Measurements from ENCODE around the gene NFU1. TPM values are rescaled to one million over a fixed set of nuclear protein-coding genes. Genes with fewer than 3 reads are reported as not detected.
A peak's percentile ranks its signal among the peaks of the same experiment; 100 is the strongest.

NFU1 gene
- total RNA-seq, 1 donor = 34.0 TPM

DNA sequence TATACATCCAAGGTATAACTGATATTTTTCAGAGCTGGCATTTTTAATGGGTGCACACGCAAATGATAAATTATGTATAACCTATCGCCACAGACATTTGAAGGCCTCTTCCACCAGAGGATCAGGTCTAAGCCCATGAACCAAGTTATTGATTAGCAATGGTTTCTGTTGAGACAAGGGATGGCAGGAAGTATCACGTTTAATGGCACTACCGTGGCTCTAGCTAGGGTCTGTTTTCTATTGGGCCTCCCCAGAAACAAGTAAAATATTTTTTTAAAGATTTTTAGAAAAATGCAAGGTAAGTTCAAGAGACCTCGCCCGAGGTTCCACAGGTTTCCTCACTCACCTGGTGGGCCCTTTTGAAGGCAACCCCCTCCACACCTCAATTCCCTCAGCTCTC, 50.9 kb downstream of the NFU1 start:
- peaks cover 43% of the 10 kb centered on the region for H3K4me1 ChIP-seq (ENCODE audit: insufficient read depth, low read length)
- H3K79me2 ChIP-seq (ENCODE audit: insufficient read depth, low read length) = peaks cover 59% of the 10 kb centered on the region
- H4K20me1 ChIP-seq (ENCODE audit: insufficient read depth, low read length) = peaks cover 32% of the 10 kb centered on the region
- no peak for TF ChIP-seq CTCF (IDR thresholded peaks at IDR 0.05; ENCODE audit: extremely low read depth, low read depth, low read length)
- peak overlapping the region; percentile 67 for H3K27ac ChIP-seq (ENCODE audit: low read depth, low read length)
- H3K36me3 ChIP-seq (ENCODE audit: insufficient read depth, low read length) = peaks cover 12% of the 10 kb centered on the region
- no peak overlapping the region for H2AFZ ChIP-seq (ENCODE audit: low read length)
- no peaks in the 10 kb centered on the region for H3K27me3 ChIP-seq (ENCODE audit: insufficient read depth, low read length)
- peak overlapping the region; percentile 91 for H3K4me3 ChIP-seq (ENCODE audit: insufficient read depth, low read length)
- no peaks in the 10 kb centered on the region for H3K9me3 ChIP-seq (ENCODE audit: low read depth, low read length)
- peak overlapping the region; percentile 93 for H3K4me2 ChIP-seq (ENCODE audit: insufficient read depth, low read length)
- DNase-seq (ENCODE audit: insufficient read length, low spot score, missing footprints) = no peak

DNA sequence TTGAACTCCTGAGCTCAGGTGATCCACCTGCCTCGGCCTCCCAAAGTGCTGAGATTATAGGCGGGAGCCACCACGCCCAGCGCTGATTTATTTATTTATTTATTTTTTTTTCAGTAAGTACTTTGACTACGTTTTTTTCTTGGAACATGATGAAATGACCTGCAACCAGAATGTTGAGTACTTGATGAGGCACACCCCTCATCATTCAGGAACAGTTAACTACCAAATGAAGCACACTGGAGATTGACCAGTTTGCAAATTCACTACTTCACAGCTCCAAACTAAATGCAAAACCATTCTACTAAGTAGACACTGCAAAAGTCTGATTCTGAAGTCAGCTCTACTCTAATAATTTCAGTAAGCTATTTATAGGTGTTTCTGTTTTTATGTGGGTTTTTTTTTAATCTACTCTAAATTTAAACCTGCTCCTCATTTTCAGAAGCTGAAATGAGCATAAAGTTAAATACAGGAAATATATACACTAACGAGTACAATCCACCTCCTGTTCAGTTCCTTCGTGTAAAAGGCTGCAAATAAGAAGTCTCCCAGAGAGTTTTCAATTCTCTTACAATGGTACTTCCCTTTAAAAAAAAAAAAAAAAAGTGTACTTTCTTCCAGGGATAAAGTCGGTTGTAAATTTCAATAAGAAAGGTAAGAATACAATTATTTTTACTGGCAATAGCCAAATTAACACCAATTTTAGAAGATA, 51.6 kb downstream of the NFU1 start:
- no peak for DNase-seq (ENCODE audit: insufficient read length, low spot score, missing footprints)
- Histone ChIP-seq H3K27me3 (ENCODE audit: insufficient read depth, low read length) (no peaks in the 10 kb centered on the region), H3K27ac (ENCODE audit: low read depth, low read length) (peak overlapping the region; percentile 13), H3K4me2 (ENCODE audit: insufficient read depth, low read length) (peak overlapping the region; percentile 93), H3K36me3 (ENCODE audit: insufficient read depth, low read length) (peaks cover 12% of the 10 kb centered on the region), H4K20me1 (ENCODE audit: insufficient read depth, low read length) (peaks cover 38% of the 10 kb centered on the region), H3K9me3 (ENCODE audit: low read depth, low read length) (no peaks in the 10 kb centered on the region), H3K79me2 (ENCODE audit: insufficient read depth, low read length) (peaks cover 67% of the 10 kb centered on the region), H3K4me3 (ENCODE audit: insufficient read depth, low read length) (peak overlapping the region; percentile 91), H2AFZ (ENCODE audit: low read length) (no peak overlapping the region), H3K4me1 (ENCODE audit: insufficient read depth, low read length) (peaks cover 46% of the 10 kb centered on the region)
- no peak for TF ChIP-seq CTCF (IDR thresholded peaks at IDR 0.05; ENCODE audit: extremely low read depth, low read depth, low read length)

- no peaks in the 10 kb centered on the region for H3K9me3 ChIP-seq (ENCODE audit: low read depth, low read length)
- TF ChIP-seq CTCF (IDR thresholded peaks at IDR 0.05; ENCODE audit: extremely low read depth, low read depth, low read length) = no peak
- H3K27me3 ChIP-seq (ENCODE audit: insufficient read depth, low read length) = no peaks in the 10 kb centered on the region
- no peak for DNase-seq (ENCODE audit: insufficient read length, low spot score, missing footprints)
- peaks cover 12% of the 10 kb centered on the region for H3K36me3 ChIP-seq (ENCODE audit: insufficient read depth, low read length)
- H3K4me1 ChIP-seq (ENCODE audit: insufficient read depth, low read length) = peaks cover 46% of the 10 kb centered on the region
- H4K20me1 ChIP-seq (ENCODE audit: insufficient read depth, low read length) = peaks cover 46% of the 10 kb centered on the region
- peak overlapping the region; percentile 25 for H3K27ac ChIP-seq (ENCODE audit: low read depth, low read length)
- peak overlapping the region; percentile 93 for H3K4me2 ChIP-seq (ENCODE audit: insufficient read depth, low read length)
- peaks cover 77% of the 10 kb centered on the region for H3K79me2 ChIP-seq (ENCODE audit: insufficient read depth, low read length)
- peak overlapping the region; percentile 37 for H3K4me3 ChIP-seq (ENCODE audit: insufficient read depth, low read length)
- no peak overlapping the region for H2AFZ ChIP-seq (ENCODE audit: low read length)
Observed at GRCh38 chr2:69384618-69385081, 52.6 kb downstream of the NFU1 start.

DNA sequence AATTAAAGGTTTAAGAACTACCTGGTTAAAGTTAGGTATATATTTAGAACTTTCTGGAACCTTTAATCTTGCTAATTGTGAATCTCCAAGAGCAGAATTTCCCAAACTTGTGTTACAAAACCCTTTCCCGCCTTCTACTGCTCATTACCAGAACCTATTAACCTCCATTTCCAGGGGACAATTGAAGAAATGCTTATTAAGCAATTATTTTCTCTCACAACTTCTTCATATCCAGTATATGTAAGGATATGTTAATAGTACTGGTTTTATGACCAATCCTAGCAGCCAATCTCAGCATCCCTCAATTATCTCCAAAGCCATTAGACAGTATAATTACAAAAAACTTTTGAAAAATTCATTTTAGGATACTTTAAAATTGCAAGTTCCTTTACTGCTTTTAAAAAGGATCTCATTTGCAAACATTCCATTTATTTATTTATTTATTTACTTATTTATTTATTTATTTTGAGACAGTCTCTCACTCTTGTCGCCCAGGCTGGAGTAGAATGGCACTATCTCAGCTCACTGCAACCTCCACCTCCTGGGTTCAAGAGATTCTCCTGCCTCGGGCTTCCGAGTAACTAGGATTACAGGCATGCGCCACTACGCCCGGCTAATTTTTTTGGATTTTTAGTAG, 53.9 kb downstream of the NFU1 start:
- Histone ChIP-seq H3K9me3 (ENCODE audit: low read depth, low read length) (no peaks in the 10 kb centered on the region), H2AFZ (ENCODE audit: low read length) (no peak overlapping the region), H3K4me3 (ENCODE audit: insufficient read depth, low read length) (no peak overlapping the region), H3K4me2 (ENCODE audit: insufficient read depth, low read length) (peak overlapping the region; percentile 93), H3K27me3 (ENCODE audit: insufficient read depth, low read length) (no peaks in the 10 kb centered on the region), H3K27ac (ENCODE audit: low read depth, low read length) (no peak overlapping the region), H3K36me3 (ENCODE audit: insufficient read depth, low read length) (peaks cover 12% of the 10 kb centered on the region), H4K20me1 (ENCODE audit: insufficient read depth, low read length) (peaks cover 58% of the 10 kb centered on the region), H3K4me1 (ENCODE audit: insufficient read depth, low read length) (peaks cover 46% of the 10 kb centered on the region), H3K79me2 (ENCODE audit: insufficient read depth, low read length) (peaks cover 90% of the 10 kb centered on the region)
- no peak for TF ChIP-seq CTCF (IDR thresholded peaks at IDR 0.05; ENCODE audit: extremely low read depth, low read depth, low read length)
- DNase-seq (ENCODE audit: insufficient read length, low spot score, missing footprints) = no peak
